Fibroblast of lung (primary cell): ENCODE measurements around the gene PTHLH. TPM values are rescaled to one million over a fixed set of nuclear protein-coding genes. Genes with fewer than 3 reads are reported as not detected.

ENCODE experiments used
- DNase-seq, 2 donors: peaks; one replicate each; pipeline versions ENCODE4 v3.0.0 to v3.0.0-alpha.2; 2010; ENCODE audit warnings: low read depth in 2 of 2
- H2AFZ ChIP-seq: 2 replicates; pipeline ENCODE4 v1.5.1; 2012; ENCODE audit warnings: low read length, control low read depth, inconsistent platforms
- H3K27ac ChIP-seq: 2 replicates; pipeline ENCODE4 v1.5.1; 2011; ENCODE audit warnings: low read length, control low read depth; ENCODE audit not compliant: insufficient read depth
- H3K27me3 ChIP-seq: 2 replicates; pipeline ENCODE4 v1.5.1; 2011; ENCODE audit warnings: mild to moderate bottlenecking, low read length; ENCODE audit not compliant: control insufficient read depth, insufficient read depth
- H3K36me3 ChIP-seq: 2 replicates; pipeline ENCODE4 v1.5.1; 2011; ENCODE audit warnings: low read length; ENCODE audit not compliant: control insufficient read depth, insufficient read depth
- H3K4me1 ChIP-seq: 2 replicates; pipeline ENCODE4 v1.5.1; 2011; ENCODE audit warnings: low read length; ENCODE audit not compliant: control insufficient read depth, insufficient read depth; ENCODE audit errors: extremely low read depth
- H3K4me2 ChIP-seq: 2 replicates; pipeline ENCODE4 v1.5.1; 2011; ENCODE audit warnings: low read length, control low read depth; ENCODE audit not compliant: insufficient read depth; ENCODE audit errors: extremely low read depth
- H3K4me3 ChIP-seq, 4 experiments: fragments of 200-600 bp in 1 of 4; sonication (generic) in 1 of 4; replicated peaks in 1 of 4; 2 replicates each; pipeline ENCODE4 v1.5.1; 2011 to 2016; ENCODE audit warnings: low read length in 4 of 4, low read depth in 3 of 4, mild to moderate bottlenecking in 3 of 4, control low read depth in 2 of 4, inconsistent platforms in 1 of 4, mixed read lengths in 1 of 4; ENCODE audit not compliant: insufficient read depth in 1 of 4; ENCODE audit errors: control extremely low read depth in 1 of 4
- H3K79me2 ChIP-seq: 2 replicates; pipeline ENCODE4 v1.5.1; 2012; ENCODE audit warnings: mild to moderate bottlenecking, low read length, inconsistent platforms; ENCODE audit not compliant: control insufficient read depth, insufficient read depth
- H3K9ac ChIP-seq: 2 replicates; pipeline ENCODE4 v1.5.1; 2011; ENCODE audit warnings: mild to moderate bottlenecking, low read length, control low read depth; ENCODE audit not compliant: insufficient read depth
- H3K9me3 ChIP-seq: 2 replicates; pipeline ENCODE4 v1.5.1; 2012; ENCODE audit warnings: low read depth, low read length; ENCODE audit not compliant: control insufficient read depth, insufficient read depth
- H4K20me1 ChIP-seq: 2 replicates; pipeline ENCODE4 v1.5.1; 2011; ENCODE audit warnings: low read length; ENCODE audit not compliant: control insufficient read depth, insufficient read depth; ENCODE audit errors: extremely low read depth
- EZH2 ChIP-seq: IDR thresholded peaks from 2 replicates; pipeline ENCODE4 v1.5.1; 2012; ENCODE audit warnings: low read length, control low read depth, mild to moderate bottlenecking; ENCODE audit errors: missing control alignments
- polyA plus RNA-seq, 2 donors: library from polyadenylated mRNA; depleted of rRNA in 1 of 2; stranded (reverse) in 1 of 2; unstranded in 1 of 2; fragments of >200 nt; gene quantifications; 2 replicates each; pipeline ENCODE4 v1.2.1, GENCODE V29; 2011 to 2012; ENCODE audit warnings: missing spikeins in 1 of 2
- total RNA-seq: library from RNA; depleted of rRNA; stranded (reverse); fragments of >200 nt; gene quantifications from 2 replicates; pipeline ENCODE4 v1.2.1, GENCODE V29; 2014
- TF ChIP-seq, protein P1 (sequence below), 2 donors: IDR thresholded peaks in 1 of 2; conservative IDR thresholded peaks in 1 of 2; 1 replicate in 1 of 2; 2 replicates in 1 of 2; pipeline ENCODE4 v1.5.1; 2011 to 2012; ENCODE audit warnings: low read length in 2 of 2, control low read depth in 1 of 2, inconsistent platforms in 1 of 2, low read depth in 1 of 2, mild to moderate bottlenecking in 1 of 2

The PTHLH gene
- total and polyA plus RNA-seq, 2 donors (not counting 1 experiment from before 2014, with no cell fraction given), result 1.1 to 1.8 TPM

DNA sequence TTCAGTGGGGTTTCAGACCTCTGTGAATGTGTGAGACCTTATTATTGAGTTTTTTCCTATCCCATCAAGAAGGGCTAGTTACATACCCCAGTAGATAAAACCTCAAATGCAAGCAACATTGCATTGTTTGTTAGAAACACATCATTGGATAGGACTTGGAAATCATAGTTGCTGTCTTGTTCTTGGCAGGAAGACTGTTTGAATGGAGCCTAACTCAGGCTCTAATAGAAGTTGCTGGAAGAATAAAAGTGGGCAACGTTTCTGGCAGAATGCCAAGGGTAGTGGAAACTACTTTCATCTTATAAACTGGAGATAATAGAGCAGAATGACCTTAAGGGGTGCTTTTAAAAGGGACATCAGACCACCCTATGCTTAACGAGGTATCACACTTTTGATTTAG lies 9.9 kb upstream of the PTHLH start:
- Histone ChIP-seq H3K27me3 (peaks cover 2% of the 10 kb centered on the region), H3K27ac (no peak overlapping the region), H2AFZ (no peak overlapping the region), H3K36me3 (no peaks in the 10 kb centered on the region), H3K4me3 (no peak overlapping the region), H3K79me2 (no peaks in the 10 kb centered on the region), H4K20me1 (no peaks in the 10 kb centered on the region), H3K9ac (no peak overlapping the region), H3K9me3 (no peaks in the 10 kb centered on the region), H3K4me1 (peaks cover 2% of the 10 kb centered on the region), H3K4me2 (no peak overlapping the region)
- TF ChIP-seq EZH2, result no peak
- TF ChIP-seq, protein P1, sequence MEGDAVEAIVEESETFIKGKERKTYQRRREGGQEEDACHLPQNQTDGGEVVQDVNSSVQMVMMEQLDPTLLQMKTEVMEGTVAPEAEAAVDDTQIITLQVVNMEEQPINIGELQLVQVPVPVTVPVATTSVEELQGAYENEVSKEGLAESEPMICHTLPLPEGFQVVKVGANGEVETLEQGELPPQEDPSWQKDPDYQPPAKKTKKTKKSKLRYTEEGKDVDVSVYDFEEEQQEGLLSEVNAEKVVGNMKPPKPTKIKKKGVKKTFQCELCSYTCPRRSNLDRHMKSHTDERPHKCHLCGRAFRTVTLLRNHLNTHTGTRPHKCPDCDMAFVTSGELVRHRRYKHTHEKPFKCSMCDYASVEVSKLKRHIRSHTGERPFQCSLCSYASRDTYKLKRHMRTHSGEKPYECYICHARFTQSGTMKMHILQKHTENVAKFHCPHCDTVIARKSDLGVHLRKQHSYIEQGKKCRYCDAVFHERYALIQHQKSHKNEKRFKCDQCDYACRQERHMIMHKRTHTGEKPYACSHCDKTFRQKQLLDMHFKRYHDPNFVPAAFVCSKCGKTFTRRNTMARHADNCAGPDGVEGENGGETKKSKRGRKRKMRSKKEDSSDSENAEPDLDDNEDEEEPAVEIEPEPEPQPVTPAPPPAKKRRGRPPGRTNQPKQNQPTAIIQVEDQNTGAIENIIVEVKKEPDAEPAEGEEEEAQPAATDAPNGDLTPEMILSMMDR (conservative IDR thresholded peaks at IDR 0.05 in 1 of 2, IDR thresholded peaks at IDR 0.05 in 1 of 2; ENCODE audit: low read depth in 1 of 2, low read length in 2 of 2), result no peak
- DNase-seq, result peak in 1 of 2 donors; percentile 46

DNA sequence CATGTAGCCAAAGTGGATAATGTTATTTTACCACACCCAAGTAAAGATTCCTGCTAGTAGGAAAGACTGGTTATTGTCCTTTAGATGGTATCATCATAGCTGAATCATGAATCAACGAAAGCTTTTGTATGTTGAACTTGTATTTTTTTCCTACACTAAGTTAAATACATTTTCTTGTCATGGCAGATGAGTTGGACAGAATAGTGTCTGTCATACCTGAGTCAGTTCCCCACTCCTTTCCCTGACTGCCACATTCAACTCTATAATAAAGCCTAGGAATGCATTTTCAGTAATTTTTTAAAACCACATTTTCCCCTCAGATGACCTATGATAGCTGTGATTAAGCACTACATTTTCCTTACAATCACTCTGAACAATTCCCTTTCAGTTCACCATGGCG lies 9.3 kb upstream of the PTHLH start:
- Histone ChIP-seq H3K36me3 (no peaks in the 10 kb centered on the region), H3K4me3 (no peak overlapping the region), H3K9me3 (no peaks in the 10 kb centered on the region), H3K79me2 (no peaks in the 10 kb centered on the region), H3K4me2 (no peak overlapping the region), H2AFZ (no peak overlapping the region), H3K4me1 (peaks cover 2% of the 10 kb centered on the region), H3K27me3 (peaks cover 2% of the 10 kb centered on the region), H4K20me1 (no peaks in the 10 kb centered on the region), H3K9ac (no peak overlapping the region), H3K27ac (no peak overlapping the region)
- peak in 1 of 2 donors; percentile 81 for DNase-seq
- no peak for TF ChIP-seq EZH2
- TF ChIP-seq, protein P1 (conservative IDR thresholded peaks at IDR 0.05 in 1 of 2, IDR thresholded peaks at IDR 0.05 in 1 of 2; ENCODE audit: low read depth in 1 of 2, low read length in 2 of 2), result no peak

DNA sequence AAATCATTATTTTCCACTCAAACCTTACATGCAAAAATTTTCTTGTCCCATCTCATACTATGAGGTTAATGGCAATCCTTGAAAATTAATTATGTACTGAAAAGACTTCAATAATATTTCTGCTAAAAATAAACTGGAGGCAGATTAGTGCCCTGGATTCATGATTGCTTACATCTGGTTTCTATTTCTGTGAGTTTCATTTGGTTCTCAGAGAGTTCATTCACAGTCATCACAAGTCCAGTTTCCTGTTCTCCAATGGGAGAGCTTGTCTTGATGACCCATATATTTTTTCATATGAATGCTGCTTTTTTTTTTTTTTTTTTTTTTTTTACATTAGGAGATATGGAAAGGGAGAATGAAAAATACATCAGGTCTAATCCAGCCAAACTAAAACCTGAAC lies 6.6 kb upstream of the PTHLH start:
- peaks cover 5% of the 10 kb centered on the region for H3K4me1 ChIP-seq
- H3K27me3 ChIP-seq, result peaks cover 23% of the 10 kb centered on the region
- H3K27ac ChIP-seq, result no peak overlapping the region
- no peak overlapping the region for H2AFZ ChIP-seq
- H3K9ac ChIP-seq, result no peak overlapping the region
- H3K9me3 ChIP-seq, result no peaks in the 10 kb centered on the region
- H3K4me2 ChIP-seq, result no peak overlapping the region
- no peaks in the 10 kb centered on the region for H4K20me1 ChIP-seq
- no peak overlapping the region for H3K4me3 ChIP-seq
- no peaks in the 10 kb centered on the region for H3K36me3 ChIP-seq
- no peak for TF ChIP-seq EZH2
- TF ChIP-seq, protein P1 (conservative IDR thresholded peaks at IDR 0.05 in 1 of 2, IDR thresholded peaks at IDR 0.05 in 1 of 2; ENCODE audit: low read depth in 1 of 2, low read length in 2 of 2), result no peak
- no peaks in the 10 kb centered on the region for H3K79me2 ChIP-seq
- no peak for DNase-seq
